Measurements from ENCODE around the gene FGF5. TPM values are rescaled to one million over a fixed set of nuclear protein-coding genes. Genes with fewer than 3 reads are reported as not detected.

The FGF5 gene
- total and polyA plus RNA-seq, 10 of the 15 experiments (the other 5 are each of a cell fraction or from before 2014, with no cell fraction given): 0.87 to 7.4 (median 1.6) TPM

GRCh38 chr4:80264825-80265224 is 1.6 kb upstream of the FGF5 start:
- RAD21 ChIA-PET (ENCODE audit: unreplicated experiment): no interaction called here
- DNase-seq (ENCODE audit: low read depth, low spot score): no peak
- in situ Hi-C loops (cut with MboI) (no loop called here), intact Hi-C loops (cut with micrococcal nuclease; ENCODE audit: unreplicated experiment) (loop anchor here (5.0 kb wide), 2 partner anchors 38 to 72 kb away; partner anchors contain the start of gene CFAP299)
- no peak overlapping the region for H2AFZ ChIP-seq (ENCODE audit: control insufficient read depth, low read depth, low read length)
- no peaks in the 10 kb centered on the region for H3K36me3 ChIP-seq (ENCODE audit: control insufficient read depth in 2 of 2, insufficient read depth in 2 of 2, low read length in 1 of 2)
- BruUV-seq (replicated peaks): no TSS peak
- no peaks in the 10 kb centered on the region for H3K79me2 ChIP-seq (ENCODE audit: control insufficient read depth, insufficient read depth, low read length)
- CTCF ChIA-PET: interaction anchor here (1.0 to 3.0 kb wide), 3 partner anchors 15 to 97 kb away, joined by 4 to 19 read pairs (median 5); no protein-coding TSS in a partner anchor
- WGBS (ENCODE audit: insufficient coverage, insufficient replicate concordance, low lambda C conversion rate, missing lambda C conversion rate): 0% methylated on average over 1 of the region's 1 CpG
- peaks cover 11 to 35% of the 10 kb centered on the region in 2 experiments for H3K27me3 ChIP-seq (replicated peaks in 1 of 2; ENCODE audit: control insufficient read depth in 2 of 2, insufficient read depth in 2 of 2, low read length in 1 of 2)
- POLR2A ChIA-PET: no interaction called here
- no peaks in the 10 kb centered on the region for H3K9me3 ChIP-seq (replicated peaks; ENCODE audit: control insufficient read depth, insufficient read depth, low read length)
- no peak overlapping the region for H3K27ac ChIP-seq (ENCODE audit: control insufficient read depth, insufficient read depth)
- no peak overlapping the region for H3K4me2 ChIP-seq (ENCODE audit: control insufficient read depth, insufficient read depth)
- no peaks in the 10 kb centered on the region; the same call in 1 of the 2 replicates for H4K20me1 ChIP-seq (ENCODE audit: control insufficient read depth, insufficient read depth)
- H3K9ac ChIP-seq (ENCODE audit: control insufficient read depth, insufficient read depth, low read length): no peak overlapping the region
- no peak for FAIRE-seq
- H3K4me1 ChIP-seq (ENCODE audit: control insufficient read depth, insufficient read depth, low read length): no peaks in the 10 kb centered on the region
- ATAC-seq: no peak
- SMC1A ChIA-PET (ENCODE audit: uncharacterized antibody, unreplicated experiment): interaction anchor here (0.8 to 1.9 kb wide), 5 partner anchors 8 to 58 kb away, joined by 3 to 8 read pairs (median 5); no protein-coding TSS in a partner anchor
- no peak overlapping the region for H3K4me3 ChIP-seq
- no peak for TF ChIP-seq LARP7 (IDR thresholded peaks at IDR 0.05)
- no peak for TF ChIP-seq CHD2 (IDR thresholded peaks at IDR 0.05; ENCODE audit: borderline replicate concordance, low read depth, low read length)
- TF ChIP-seq, protein P1, sequence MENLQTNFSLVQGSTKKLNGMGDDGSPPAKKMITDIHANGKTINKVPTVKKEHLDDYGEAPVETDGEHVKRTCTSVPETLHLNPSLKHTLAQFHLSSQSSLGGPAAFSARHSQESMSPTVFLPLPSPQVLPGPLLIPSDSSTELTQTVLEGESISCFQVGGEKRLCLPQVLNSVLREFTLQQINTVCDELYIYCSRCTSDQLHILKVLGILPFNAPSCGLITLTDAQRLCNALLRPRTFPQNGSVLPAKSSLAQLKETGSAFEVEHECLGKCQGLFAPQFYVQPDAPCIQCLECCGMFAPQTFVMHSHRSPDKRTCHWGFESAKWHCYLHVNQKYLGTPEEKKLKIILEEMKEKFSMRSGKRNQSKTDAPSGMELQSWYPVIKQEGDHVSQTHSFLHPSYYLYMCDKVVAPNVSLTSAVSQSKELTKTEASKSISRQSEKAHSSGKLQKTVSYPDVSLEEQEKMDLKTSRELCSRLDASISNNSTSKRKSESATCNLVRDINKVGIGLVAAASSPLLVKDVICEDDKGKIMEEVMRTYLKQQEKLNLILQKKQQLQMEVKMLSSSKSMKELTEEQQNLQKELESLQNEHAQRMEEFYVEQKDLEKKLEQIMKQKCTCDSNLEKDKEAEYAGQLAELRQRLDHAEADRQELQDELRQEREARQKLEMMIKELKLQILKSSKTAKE (IDR thresholded peaks at IDR 0.05; ENCODE audit: low read depth, poor library complexity, severe bottlenecking): no peak
- TF ChIP-seq KAT2A (conservative IDR thresholded peaks at IDR 0.05; ENCODE audit: control insufficient read depth, low read depth, low read length): no peak
- TF ChIP-seq USF1 (IDR thresholded peaks at IDR 0.05; ENCODE audit: borderline replicate concordance, extremely low read length, insufficient read depth, low read depth, low read length): no peak
- TF ChIP-seq MAX (IDR thresholded peaks at IDR 0.05; ENCODE audit: low read depth, low read length): no peak
- TF ChIP-seq MEF2A (IDR thresholded peaks at IDR 0.05; ENCODE audit: insufficient read depth, low read depth, low read length): no peak
- TF ChIP-seq ZNF217 (IDR thresholded peaks at IDR 0.05): no peak
- TF ChIP-seq, protein P2, sequence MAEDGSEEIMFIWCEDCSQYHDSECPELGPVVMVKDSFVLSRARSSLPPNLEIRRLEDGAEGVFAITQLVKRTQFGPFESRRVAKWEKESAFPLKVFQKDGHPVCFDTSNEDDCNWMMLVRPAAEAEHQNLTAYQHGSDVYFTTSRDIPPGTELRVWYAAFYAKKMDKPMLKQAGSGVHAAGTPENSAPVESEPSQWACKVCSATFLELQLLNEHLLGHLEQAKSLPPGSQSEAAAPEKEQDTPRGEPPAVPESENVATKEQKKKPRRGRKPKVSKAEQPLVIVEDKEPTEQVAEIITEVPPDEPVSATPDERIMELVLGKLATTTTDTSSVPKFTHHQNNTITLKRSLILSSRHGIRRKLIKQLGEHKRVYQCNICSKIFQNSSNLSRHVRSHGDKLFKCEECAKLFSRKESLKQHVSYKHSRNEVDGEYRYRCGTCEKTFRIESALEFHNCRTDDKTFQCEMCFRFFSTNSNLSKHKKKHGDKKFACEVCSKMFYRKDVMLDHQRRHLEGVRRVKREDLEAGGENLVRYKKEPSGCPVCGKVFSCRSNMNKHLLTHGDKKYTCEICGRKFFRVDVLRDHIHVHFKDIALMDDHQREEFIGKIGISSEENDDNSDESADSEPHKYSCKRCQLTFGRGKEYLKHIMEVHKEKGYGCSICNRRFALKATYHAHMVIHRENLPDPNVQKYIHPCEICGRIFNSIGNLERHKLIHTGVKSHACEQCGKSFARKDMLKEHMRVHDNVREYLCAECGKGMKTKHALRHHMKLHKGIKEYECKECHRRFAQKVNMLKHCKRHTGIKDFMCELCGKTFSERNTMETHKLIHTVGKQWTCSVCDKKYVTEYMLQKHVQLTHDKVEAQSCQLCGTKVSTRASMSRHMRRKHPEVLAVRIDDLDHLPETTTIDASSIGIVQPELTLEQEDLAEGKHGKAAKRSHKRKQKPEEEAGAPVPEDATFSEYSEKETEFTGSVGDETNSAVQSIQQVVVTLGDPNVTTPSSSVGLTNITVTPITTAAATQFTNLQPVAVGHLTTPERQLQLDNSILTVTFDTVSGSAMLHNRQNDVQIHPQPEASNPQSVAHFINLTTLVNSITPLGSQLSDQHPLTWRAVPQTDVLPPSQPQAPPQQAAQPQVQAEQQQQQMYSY (CRISPR knock-in tag; IDR thresholded peaks at IDR 0.05): no peak
- TF ChIP-seq ZNF207 (IDR thresholded peaks at IDR 0.05; ENCODE audit: borderline replicate concordance): no peak
- TF ChIP-seq ASH2L (IDR thresholded peaks at IDR 0.05; ENCODE audit: borderline replicate concordance, low read depth): no peak
- no peak for TF ChIP-seq RUNX3 (IDR thresholded peaks at IDR 0.05; ENCODE audit: low read length)
- TF ChIP-seq MYB (IDR thresholded peaks at IDR 0.05; ENCODE audit: borderline replicate concordance, low read depth, low read length): no peak
- no peak for TF ChIP-seq MEF2B (IDR thresholded peaks at IDR 0.05; ENCODE audit: partially characterized antibody, poor library complexity, severe bottlenecking)
- no peak for TF ChIP-seq POU2F2 (IDR thresholded peaks at IDR 0.05; ENCODE audit: borderline replicate concordance, low read depth, low read length)
- TF ChIP-seq BMI1 (IDR thresholded peaks at IDR 0.05; ENCODE audit: borderline replicate concordance): no peak
